ENCODE results near the gene MOCS1. TPM values are rescaled to one million over a fixed set of nuclear protein-coding genes. Genes with fewer than 3 reads are reported as not detected.
A peak's percentile ranks its signal among the peaks of the same experiment; 100 is the strongest.

Gene MOCS1
- total and polyA plus RNA-seq, 12 donors, result 10.2 to 41.4 (median 26.0) TPM

GRCh38 chr6:39933669-39934130 lies 562 bp downstream of the MOCS1 start:
- TF ChIP-seq POLR2A (IDR thresholded peaks at IDR 0.05), result no peak
- no peak for TF ChIP-seq CTCF (IDR thresholded peaks at IDR 0.05)
- no peaks in the 10 kb centered on the region for H3K9me3 ChIP-seq (replicated peaks in 1 of 3)
- intact Hi-C loops (cut with DNase I), result loop anchor here in 1 of 2 donors (5.0 kb wide), 1 partner anchor 319 kb away; no protein-coding TSS in a partner anchor
- peak overlapping the region in 2 of 4 donors; percentile 74 to 78 for H3K4me3 ChIP-seq
- WGBS, 4 donors, result 16 to 20% (median 18%) methylated on average over 8 to 9 of the region's 9 CpGs
- H3K4me1 ChIP-seq (replicated peaks in 1 of 2), result peaks cover 7 to 33% of the 10 kb centered on the region in 2 donors
- no peaks in the 10 kb centered on the region for H3K27me3 ChIP-seq
- no peak for DNase-seq
- H3K36me3 ChIP-seq (replicated peaks in 1 of 2), result no peaks in the 10 kb centered on the region
- H3K27ac ChIP-seq, result peak overlapping the region in 4 of 5 donors; percentile 11 to 89 (median 72)

GRCh38 chr6:39932386-39932910 lies 1.8 kb downstream of the MOCS1 start:
- H3K4me1 ChIP-seq (replicated peaks in 1 of 2), result peaks cover 7 to 37% of the 10 kb centered on the region in 2 donors
- WGBS, 4 donors, result 90 to 91% (median 90%) methylated on average over 7 to 8 of the region's 8 CpGs
- no peak for DNase-seq
- no peaks in the 10 kb centered on the region for H3K27me3 ChIP-seq
- no peak overlapping the region for H3K4me3 ChIP-seq
- no peaks in the 10 kb centered on the region for H3K36me3 ChIP-seq (replicated peaks in 1 of 2)
- H3K27ac ChIP-seq, result peak overlapping the region in 2 of 5 donors; percentile 28 to 31
- no peak for TF ChIP-seq POLR2A (IDR thresholded peaks at IDR 0.05)
- no peak for TF ChIP-seq CTCF (IDR thresholded peaks at IDR 0.05)
- no peaks in the 10 kb centered on the region for H3K9me3 ChIP-seq (replicated peaks in 1 of 3)
- intact Hi-C loops (cut with DNase I), result loop anchor here in 1 of 2 donors (5.0 kb wide), 1 partner anchor 320 kb away; no protein-coding TSS in a partner anchor

- Histone ChIP-seq H3K9me3 (replicated peaks in 1 of 3) (no peaks in the 10 kb centered on the region), H3K27me3 (no peaks in the 10 kb centered on the region), H3K36me3 (replicated peaks in 1 of 2) (no peaks in the 10 kb centered on the region), H3K4me1 (replicated peaks in 1 of 2) (peaks cover 15 to 45% of the 10 kb centered on the region in 2 donors), H3K4me3 (no peak overlapping the region), H3K27ac (peak overlapping the region in 1 of 5 donors; percentile 31)
- TF ChIP-seq POLR2A (IDR thresholded peaks at IDR 0.05), result no peak
- no peak for TF ChIP-seq CTCF (IDR thresholded peaks at IDR 0.05)
- WGBS, 4 donors, result 76 to 100% (median 100%) methylated on average over 1 of the region's 1 CpG
- intact Hi-C loops (cut with DNase I), result loop anchor here in 1 of 2 donors (5.0 kb wide), 1 partner anchor 321 kb away; no protein-coding TSS in a partner anchor
- DNase-seq, result no peak
Observed at GRCh38 chr6:39931607-39932006, 2.7 kb downstream of the MOCS1 start.

- 83 to 90% (median 87%) methylated on average over 4 of the region's 4 CpGs for WGBS, 4 donors
- no peak for TF ChIP-seq POLR2A (IDR thresholded peaks at IDR 0.05)
- no peak for TF ChIP-seq CTCF (IDR thresholded peaks at IDR 0.05)
- no peak for DNase-seq
- H3K9me3 ChIP-seq (replicated peaks in 1 of 3), result no peaks in the 10 kb centered on the region
- no peak overlapping the region for H3K4me3 ChIP-seq
- no peaks in the 10 kb centered on the region for H3K36me3 ChIP-seq (replicated peaks in 1 of 2)
- no peaks in the 10 kb centered on the region for H3K27me3 ChIP-seq
- intact Hi-C loops (cut with DNase I), result loop anchor here in 1 of 2 donors (5.0 kb wide), 1 partner anchor 322 kb away; no protein-coding TSS in a partner anchor
- H3K27ac ChIP-seq, result peak overlapping the region in 3 of 5 donors; percentile 11 to 51 (median 47)
- peaks cover 15 to 45% of the 10 kb centered on the region in 2 donors for H3K4me1 ChIP-seq (replicated peaks in 1 of 2)
Observed at GRCh38 chr6:39930540-39930939, 3.7 kb downstream of the MOCS1 start.
